ENCODE data around the gene HSD17B7.

DNA sequence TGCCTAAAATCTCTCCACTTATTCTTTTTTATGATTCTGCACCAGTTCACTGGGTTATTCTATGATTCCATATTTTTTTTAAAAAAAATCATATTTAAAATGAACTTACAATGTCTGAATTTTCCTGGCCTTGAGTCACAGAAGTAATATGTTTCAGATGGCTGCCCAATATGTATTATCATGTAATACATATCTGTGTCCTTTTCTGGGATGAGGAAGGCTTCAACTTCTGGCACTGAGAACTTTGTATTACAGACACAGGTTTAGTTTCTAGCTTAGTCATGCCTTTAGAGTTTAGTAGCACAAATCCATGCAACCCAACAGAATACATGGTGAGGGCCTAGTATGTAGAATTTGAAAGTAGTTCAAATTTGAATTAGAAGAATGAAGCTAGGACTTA, 7.8 kb upstream of the HSD17B7 start:
- TF ChIP-seq ZSCAN29 (CRISPR knock-in tag; conservative IDR thresholded peaks at IDR 0.05) (no peak), POLR2A (IDR thresholded peaks at IDR 0.05; ENCODE audit: insufficient read depth in 1 of 2, low read depth in 2 of 2, low read length in 2 of 2) (no peak), EHMT2 (IDR thresholded peaks at IDR 0.05; ENCODE audit: borderline replicate concordance, low read depth, low read length) (no peak), MZF1 (CRISPR knock-in tag; IDR thresholded peaks at IDR 0.05; ENCODE audit: borderline replicate concordance) (no peak), NR2F2 (IDR thresholded peaks at IDR 0.05; ENCODE audit: borderline replicate concordance, low read depth) (no peak), ZSCAN22 (CRISPR knock-in tag; IDR thresholded peaks at IDR 0.05) (no peak), ZNF44 (CRISPR knock-in tag; IDR thresholded peaks at IDR 0.05) (no peak), ZNF670 (CRISPR knock-in tag; IDR thresholded peaks at IDR 0.05; ENCODE audit: borderline replicate concordance) (no peak), RXRA (CRISPR knock-in tag; IDR thresholded peaks at IDR 0.05) (no peak), ZNF274 (CRISPR knock-in tag; IDR thresholded peaks at IDR 0.05) (no peak), ZNF235 (CRISPR knock-in tag; IDR thresholded peaks at IDR 0.05; ENCODE audit: borderline replicate concordance) (no peak)
- TF ChIP-seq, protein P1, sequence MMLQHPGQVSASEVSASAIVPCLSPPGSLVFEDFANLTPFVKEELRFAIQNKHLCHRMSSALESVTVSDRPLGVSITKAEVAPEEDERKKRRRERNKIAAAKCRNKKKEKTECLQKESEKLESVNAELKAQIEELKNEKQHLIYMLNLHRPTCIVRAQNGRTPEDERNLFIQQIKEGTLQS (CRISPR knock-in tag; IDR thresholded peaks at IDR 0.05), result no peak
- TF ChIP-seq, protein P2, sequence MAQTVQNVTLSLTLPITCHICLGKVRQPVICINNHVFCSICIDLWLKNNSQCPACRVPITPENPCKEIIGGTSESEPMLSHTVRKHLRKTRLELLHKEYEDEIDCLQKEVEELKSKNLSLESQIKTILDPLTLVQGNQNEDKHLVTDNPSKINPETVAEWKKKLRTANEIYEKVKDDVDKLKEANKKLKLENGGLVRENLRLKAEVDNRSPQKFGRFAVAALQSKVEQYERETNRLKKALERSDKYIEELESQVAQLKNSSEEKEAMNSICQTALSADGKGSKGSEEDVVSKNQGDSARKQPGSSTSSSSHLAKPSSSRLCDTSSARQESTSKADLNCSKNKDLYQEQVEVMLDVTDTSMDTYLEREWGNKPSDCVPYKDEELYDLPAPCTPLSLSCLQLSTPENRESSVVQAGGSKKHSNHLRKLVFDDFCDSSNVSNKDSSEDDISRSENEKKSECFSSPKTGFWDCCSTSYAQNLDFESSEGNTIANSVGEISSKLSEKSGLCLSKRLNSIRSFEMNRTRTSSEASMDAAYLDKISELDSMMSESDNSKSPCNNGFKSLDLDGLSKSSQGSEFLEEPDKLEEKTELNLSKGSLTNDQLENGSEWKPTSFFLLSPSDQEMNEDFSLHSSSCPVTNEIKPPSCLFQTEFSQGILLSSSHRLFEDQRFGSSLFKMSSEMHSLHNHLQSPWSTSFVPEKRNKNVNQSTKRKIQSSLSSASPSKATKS (CRISPR knock-in tag; IDR thresholded peaks at IDR 0.05), result no peak
- TF ChIP-seq, protein P3, sequence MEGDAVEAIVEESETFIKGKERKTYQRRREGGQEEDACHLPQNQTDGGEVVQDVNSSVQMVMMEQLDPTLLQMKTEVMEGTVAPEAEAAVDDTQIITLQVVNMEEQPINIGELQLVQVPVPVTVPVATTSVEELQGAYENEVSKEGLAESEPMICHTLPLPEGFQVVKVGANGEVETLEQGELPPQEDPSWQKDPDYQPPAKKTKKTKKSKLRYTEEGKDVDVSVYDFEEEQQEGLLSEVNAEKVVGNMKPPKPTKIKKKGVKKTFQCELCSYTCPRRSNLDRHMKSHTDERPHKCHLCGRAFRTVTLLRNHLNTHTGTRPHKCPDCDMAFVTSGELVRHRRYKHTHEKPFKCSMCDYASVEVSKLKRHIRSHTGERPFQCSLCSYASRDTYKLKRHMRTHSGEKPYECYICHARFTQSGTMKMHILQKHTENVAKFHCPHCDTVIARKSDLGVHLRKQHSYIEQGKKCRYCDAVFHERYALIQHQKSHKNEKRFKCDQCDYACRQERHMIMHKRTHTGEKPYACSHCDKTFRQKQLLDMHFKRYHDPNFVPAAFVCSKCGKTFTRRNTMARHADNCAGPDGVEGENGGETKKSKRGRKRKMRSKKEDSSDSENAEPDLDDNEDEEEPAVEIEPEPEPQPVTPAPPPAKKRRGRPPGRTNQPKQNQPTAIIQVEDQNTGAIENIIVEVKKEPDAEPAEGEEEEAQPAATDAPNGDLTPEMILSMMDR (CRISPR knock-in tag; IDR thresholded peaks at IDR 0.05), result no peak
